Measurements from ENCODE around the gene PDSS1. TPM values are rescaled to one million over a fixed set of nuclear protein-coding genes. Genes with fewer than 3 reads are reported as not detected.
"Not testable (repeated sequence)": the region's sequence is repeated elsewhere in the genome, so short reads cannot be mapped to it uniquely, and the experiment has no call there.

Gene PDSS1, protein sequence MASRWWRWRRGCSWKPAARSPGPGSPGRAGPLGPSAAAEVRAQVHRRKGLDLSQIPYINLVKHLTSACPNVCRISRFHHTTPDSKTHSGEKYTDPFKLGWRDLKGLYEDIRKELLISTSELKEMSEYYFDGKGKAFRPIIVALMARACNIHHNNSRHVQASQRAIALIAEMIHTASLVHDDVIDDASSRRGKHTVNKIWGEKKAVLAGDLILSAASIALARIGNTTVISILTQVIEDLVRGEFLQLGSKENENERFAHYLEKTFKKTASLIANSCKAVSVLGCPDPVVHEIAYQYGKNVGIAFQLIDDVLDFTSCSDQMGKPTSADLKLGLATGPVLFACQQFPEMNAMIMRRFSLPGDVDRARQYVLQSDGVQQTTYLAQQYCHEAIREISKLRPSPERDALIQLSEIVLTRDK
- 15.0 and 18.1 TPM in 2 replicates for total RNA-seq (2014; rRNA removed; shearing (Covaris generic); ENCODE audit: low replicate concordance)

DNA sequence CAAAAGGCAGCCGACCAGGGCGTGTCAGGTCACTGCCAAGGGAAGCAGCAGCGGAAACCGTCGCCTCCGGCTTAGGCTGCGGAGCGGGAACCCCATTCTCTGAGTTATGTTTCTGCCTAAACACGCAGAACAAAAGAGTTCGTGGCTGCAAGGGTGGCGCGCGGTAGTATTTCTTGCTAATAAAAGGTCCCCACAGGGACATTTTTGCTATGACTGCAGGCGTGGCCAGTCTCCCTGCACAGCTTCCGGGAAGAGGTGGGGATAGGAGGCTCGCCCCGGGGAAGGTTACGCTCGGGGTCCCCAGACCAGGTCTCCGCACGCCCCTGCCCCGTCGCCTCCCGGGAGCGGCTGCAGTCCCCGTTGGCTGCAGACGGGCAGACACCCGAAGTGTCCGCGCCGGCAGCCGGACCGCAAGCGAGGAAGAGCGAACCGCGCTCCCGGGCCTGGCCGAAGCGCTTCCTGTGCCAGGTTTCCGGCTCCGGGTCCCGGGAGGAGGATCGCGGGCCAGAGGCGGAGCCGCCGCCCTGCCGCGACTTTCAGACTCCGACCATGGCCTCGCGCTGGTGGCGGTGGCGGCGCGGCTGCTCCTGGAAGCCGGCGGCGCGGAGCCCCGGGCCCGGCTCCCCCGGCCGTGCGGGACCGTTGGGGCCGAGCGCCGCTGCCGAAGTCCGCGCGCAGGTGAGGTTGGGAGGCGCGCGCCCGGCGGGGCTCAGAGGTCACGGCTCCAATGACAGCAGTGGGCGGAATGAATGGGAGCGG is at the start of gene PDSS1:
TSS of gene PDSS1 (plus strand) at position 539 of the 759 bp plus-strand sequence. CDS start at position 550, 11 bp downstream.
- H3K27me3 ChIP-seq, result peaks cover 2% of the 10 kb centered on the region; the same call in 1 of the 2 replicates
- no peaks in the 10 kb centered on the region for H3K9me3 ChIP-seq
- DNase-seq, result peak; percentile 75
- H3K36me3 ChIP-seq, result peaks cover 23% of the 10 kb centered on the region
- H3K4me3 ChIP-seq, result peak within 1 kb of the TSS; percentile 99

DNA sequence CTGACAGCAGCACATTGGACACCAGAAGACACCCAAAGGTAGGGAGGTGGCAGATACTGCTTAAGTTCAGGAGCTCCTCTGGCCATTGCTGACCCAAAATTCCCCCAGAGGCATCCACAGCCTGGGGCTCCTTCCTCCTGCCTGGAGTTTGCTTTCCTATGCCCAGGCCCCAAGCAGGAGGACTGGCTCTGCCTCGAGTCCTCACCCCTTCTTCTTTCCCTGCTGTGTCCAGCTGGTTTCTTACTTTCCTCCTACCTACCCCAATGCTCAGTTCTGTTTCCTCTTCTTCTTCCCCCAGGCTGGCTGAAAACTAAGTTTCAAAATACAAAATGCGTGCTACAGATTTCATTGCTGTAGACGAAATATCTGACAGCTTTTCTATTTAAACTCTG is 49.3 kb upstream of the PDSS1 start:
- not testable (repeated sequence) for DNase-seq, H3K4me3 ChIP-seq, H3K9me3 ChIP-seq, H3K27me3 ChIP-seq, H3K36me3 ChIP-seq

DNA sequence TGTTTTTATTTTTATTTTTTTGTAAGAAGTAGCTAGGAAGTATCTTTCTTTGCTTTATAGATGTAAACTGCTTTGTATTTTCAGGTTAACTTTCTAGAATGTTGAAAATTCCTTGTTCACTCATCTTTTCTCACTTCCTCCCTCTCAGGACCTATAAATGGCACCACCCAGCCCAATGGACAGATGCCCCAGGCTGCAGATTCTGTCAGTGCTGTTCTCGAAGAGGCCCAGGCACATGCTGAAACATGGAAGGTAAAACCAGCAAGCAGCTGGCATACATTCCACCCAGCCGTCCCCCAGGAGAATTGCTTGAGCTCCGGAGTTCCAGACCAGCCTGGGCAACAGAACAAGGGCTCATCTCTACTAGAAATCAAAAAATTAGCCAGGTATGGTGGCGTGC is 47.1 kb upstream of the PDSS1 start:
- Histone ChIP-seq H3K9me3 (no peaks in the 10 kb centered on the region), H3K4me3 (no peak overlapping the region), H3K27me3 (no peaks in the 10 kb centered on the region), H3K36me3 (no peaks in the 10 kb centered on the region)
- DNase-seq, result no peak

DNA sequence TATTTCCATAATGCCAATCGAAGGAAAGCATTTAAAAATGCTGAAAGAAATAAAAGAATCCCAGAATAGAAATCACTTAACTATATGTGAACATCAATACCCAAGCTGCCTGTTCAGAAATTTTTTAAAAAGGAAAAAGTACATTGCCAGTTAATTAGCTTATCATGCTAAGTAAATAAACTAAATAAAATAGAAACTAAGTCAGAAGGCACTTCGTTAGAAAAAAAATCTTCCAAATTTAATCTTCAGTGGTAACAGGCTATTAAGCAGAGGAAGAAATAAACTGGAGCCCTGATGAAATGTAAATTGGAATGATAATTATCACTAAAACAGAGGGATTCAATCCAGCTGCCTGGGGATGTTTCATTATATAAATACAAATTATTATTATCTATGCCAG is 46.0 kb upstream of the PDSS1 start:
- DNase-seq, H3K9me3 ChIP-seq, H3K36me3 ChIP-seq, H3K27me3 ChIP-seq, H3K4me3 ChIP-seq: not testable (repeated sequence)

DNA sequence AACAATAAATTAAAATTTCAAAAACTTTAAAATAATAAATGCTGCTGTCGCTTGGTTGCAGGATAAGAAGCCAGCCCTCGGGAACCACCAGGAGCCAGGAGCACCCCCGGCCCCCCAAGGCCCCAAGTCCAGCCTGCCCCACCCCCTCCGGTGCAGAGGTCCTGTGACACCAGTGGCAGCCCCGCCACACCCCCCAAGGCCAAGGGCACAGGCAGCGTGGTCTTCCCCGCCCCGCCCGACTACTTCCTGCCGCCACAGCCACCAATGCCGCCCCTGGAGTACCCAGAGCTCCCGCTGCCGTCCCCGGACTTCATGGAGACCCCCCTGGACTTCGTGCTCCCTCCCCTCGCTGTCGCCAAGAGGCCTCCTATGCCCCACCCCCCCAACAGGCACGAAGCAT is 44.5 kb upstream of the PDSS1 start:
- no peak for DNase-seq

DNA sequence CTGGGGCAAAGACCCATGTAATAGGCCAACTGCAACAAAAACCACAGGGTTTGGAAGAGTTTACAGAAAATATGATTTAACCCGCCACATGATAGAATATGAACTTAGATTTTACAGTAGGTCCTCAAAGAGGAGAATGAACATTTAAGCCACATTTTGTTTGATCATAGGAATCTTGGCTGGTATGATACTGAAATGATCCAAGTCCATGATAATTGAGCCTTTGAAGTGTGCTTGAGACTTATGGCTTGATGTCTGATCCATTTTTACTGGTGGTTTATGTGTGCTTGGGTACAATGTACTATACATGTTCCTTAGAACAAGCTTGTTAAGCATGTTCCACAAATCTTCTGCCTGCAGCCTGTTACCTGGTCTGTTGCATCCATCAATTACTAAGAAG is 41.8 kb upstream of the PDSS1 start:
- H3K9me3 ChIP-seq, result no peaks in the 10 kb centered on the region; the same call in 1 of the 2 replicates
- no peak overlapping the region for H3K4me3 ChIP-seq
- no peaks in the 10 kb centered on the region for H3K36me3 ChIP-seq
- DNase-seq, result no peak
- H3K27me3 ChIP-seq, result no peaks in the 10 kb centered on the region

More for the DNA sequence above, 44.5 kb upstream of the PDSS1 start:
- Histone ChIP-seq H3K9me3 (no peaks in the 10 kb centered on the region; the same call in 1 of the 2 replicates), H3K36me3 (no peaks in the 10 kb centered on the region), H3K4me3 (no peak overlapping the region), H3K27me3 (no peaks in the 10 kb centered on the region)

DNA sequence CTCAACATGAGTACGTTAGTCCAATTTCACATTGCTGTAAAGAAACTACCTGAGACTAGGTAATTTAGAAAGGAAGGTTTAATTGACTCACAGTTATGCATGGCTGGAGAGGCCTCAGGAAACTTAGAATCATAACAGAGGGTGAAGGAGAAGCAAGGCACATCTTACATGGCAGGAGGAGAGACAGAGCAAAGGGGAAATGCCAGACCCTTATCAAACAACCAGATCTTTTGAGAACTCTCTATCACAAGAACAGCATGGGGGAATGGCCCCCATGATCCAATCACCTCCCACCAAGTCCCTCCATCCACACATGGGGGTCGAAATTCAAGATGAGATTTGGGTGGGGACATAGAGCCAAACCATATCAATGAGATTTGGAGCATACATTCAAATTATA is 34.6 kb upstream of the PDSS1 start:
- Histone ChIP-seq H3K9me3 (no peaks in the 10 kb centered on the region), H3K36me3 (no peaks in the 10 kb centered on the region), H3K4me3 (no peak overlapping the region), H3K27me3 (no peaks in the 10 kb centered on the region)
- DNase-seq, result no peak

DNA sequence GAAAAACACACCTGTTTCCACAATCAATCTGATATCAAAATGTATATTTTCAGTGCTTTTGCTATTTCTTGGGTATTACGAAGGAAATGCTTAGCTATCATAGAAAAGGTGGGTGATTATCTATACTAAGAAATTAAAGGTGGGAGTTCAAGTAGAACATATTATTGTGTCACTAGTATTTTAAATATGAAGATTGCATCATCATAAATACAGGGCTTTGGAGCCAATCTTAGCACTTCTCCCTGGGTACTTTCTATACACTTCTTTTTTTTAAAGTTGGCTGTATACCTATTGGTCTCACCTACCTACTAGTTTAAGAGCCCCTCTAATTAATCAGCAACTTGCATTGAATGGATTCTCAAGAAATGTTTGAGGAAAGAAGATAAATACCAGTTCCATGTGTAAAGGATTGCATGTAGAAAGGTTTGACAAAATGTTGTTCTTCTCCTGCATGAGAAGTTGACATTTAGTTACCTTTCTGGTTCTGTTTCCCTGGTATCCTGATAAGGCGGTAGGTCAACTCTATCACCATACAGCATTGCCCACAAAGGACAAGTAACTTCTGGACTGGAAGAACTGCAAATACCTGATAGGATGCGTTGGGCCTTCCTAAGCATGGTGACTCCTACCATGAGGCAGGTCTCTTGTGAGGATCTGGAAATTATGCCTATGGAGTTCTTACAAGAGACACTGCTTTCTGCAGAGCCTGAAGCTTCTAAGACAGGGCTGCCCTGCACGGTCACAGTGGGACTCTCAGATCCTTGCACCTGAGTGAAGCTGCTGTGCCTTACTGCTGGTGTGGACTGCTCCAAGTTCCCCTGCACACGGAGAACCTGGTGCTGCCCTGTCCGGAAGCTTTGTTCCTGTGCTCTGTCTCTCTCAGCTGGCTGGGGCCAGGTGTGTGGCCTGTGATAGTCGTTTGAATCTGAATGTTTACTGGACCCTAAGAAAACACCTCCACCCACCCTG is 32.1 kb upstream of the PDSS1 start:
- no peaks in the 10 kb centered on the region for H3K36me3 ChIP-seq
- no peak overlapping the region for H3K4me3 ChIP-seq
- no peaks in the 10 kb centered on the region for H3K27me3 ChIP-seq
- no peaks in the 10 kb centered on the region for H3K9me3 ChIP-seq
- DNase-seq, result no peak

DNA sequence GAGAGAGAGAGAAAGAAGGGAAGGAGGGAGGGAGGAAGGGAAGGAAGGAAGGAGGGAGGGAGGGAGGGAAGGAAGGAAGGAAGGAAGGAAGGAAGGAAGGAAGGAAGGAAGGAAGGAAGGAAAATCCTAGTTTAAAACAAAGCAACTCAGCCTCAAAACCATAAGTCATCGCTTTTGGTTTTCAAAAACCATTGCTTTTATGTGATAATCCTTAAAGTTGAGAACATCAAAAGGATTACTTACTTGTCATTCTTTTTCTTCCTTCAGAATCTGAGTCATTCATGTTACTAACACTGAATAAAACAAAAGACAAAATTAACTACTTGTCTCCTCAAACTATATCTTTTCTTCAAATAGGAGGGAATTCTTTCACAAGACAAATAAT is 21.6 kb upstream of the PDSS1 start:
- DNase-seq, result no peak
- H3K27me3 ChIP-seq, result no peaks in the 10 kb centered on the region
- H3K4me3 ChIP-seq, result no peak overlapping the region
- no peaks in the 10 kb centered on the region for H3K36me3 ChIP-seq
- no peaks in the 10 kb centered on the region for H3K9me3 ChIP-seq

DNA sequence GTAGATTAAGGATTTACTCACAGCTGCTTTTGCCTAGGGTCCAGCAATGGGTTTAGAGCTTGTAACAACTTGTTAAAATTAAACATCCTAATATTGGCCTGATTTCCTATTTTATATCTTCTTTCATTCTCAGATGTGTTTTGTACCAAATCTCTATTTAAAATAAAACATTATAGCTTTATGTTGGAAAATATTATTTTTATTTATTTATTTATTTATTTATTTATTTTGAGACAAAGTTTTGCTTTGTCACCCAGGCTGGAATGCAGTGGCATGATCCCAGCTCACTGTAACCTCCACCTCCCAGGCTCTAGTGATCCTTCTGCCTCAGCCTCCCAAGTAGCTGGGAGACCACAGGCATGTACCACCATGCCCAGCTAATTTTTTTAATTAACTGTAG is 17.9 kb upstream of the PDSS1 start:
- Histone ChIP-seq H3K36me3 (no peaks in the 10 kb centered on the region), H3K27me3 (no peaks in the 10 kb centered on the region), H3K4me3 (no peak overlapping the region), H3K9me3 (no peaks in the 10 kb centered on the region)
- DNase-seq, result no peak

DNA sequence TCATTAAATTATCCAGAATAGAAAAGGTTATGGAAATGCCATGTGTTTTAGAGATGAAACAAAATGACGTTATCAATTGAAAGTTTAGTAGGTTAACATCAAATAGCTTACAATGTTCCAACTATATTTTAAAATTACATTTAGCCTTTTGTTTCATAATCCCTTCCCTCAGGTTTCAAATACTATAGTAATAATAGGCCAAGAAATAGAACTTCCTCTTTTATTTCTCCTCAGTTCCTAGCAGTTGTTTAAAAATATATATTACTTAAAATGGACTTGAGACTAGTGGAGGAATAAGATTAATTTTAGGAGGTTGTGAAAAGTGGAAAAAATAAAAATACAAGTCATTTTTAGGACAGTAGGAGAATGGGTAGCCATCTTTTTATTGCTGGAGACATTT is 16.4 kb upstream of the PDSS1 start:
- no peak overlapping the region for H3K4me3 ChIP-seq
- no peaks in the 10 kb centered on the region for H3K36me3 ChIP-seq
- DNase-seq, result no peak
- H3K27me3 ChIP-seq, result no peaks in the 10 kb centered on the region
- no peaks in the 10 kb centered on the region for H3K9me3 ChIP-seq

DNA sequence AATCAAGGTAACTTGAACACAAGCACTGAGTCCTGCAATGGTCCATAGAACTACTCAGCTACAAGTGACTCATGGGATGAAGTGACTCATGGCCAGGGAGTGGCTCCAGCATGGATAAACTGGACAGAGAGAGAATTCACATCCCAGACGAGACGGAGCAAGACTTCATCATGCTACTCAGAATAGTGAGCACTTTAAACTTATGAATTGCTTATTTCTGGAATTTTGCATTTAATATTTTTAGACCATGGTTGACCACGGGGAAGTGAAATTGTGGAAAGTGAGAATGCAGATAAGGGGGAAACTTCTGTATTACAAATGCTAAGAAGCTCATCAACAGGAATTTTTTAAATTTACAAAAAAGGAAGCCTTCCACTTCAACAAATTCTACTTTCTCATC is 15.5 kb upstream of the PDSS1 start:
- DNase-seq, result peak; percentile 79
- not testable (repeated sequence) for H3K27me3 ChIP-seq

DNA sequence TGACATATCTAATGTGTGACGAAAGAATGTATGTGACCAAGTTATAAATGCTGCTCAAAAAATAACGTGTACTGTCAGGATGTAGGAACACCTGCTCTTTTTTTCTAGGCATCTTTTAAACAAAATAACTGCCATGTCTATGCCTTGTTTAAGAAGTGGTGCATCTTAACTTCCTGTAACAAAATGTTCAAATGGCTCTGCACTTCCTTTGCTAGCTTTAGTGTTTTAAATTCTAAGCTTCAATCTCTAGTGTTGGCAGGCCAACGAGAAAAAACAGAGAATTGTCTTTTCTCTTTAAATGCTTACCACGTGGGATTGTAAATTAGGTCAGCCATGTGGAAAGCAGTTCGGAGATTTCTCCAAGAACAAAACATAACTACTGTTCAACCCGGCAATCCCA is 14.6 kb upstream of the PDSS1 start:
- Histone ChIP-seq H3K4me3 (no peak overlapping the region), H3K27me3 (no peaks in the 10 kb centered on the region)
- DNase-seq, result no peak

More for the DNA sequence above, 15.5 kb upstream of the PDSS1 start:
- not testable (repeated sequence) for H3K36me3 ChIP-seq, H3K4me3 ChIP-seq, H3K9me3 ChIP-seq

DNA sequence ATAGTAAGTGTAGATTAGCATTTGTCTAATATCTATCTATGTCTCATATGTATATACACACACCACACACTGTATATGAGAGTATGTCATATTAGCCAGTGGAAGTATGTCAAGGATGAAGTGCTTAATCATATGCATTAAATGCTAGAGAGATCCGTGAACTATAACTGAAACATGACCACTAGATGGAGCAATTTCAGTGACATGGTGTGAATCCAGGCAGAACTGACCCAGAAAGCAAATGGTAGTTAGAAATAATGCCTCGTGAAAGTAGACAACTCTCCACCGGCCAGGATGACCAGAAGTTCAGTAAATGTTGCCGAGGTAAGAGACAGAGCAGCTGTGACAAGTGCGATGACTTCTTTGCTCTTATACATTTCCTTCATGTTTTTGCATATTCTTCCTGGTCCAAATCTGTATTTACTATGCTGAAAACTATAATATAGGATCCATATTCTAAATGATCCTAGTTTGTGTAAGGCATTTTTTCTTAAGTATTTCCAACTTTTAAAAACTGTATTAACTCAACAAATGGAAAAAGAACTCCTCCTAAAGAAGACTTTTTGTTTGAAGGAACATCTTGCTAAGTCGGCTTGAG is 12.7 kb upstream of the PDSS1 start:
- not testable (repeated sequence) for H3K4me3 ChIP-seq, DNase-seq, H3K36me3 ChIP-seq, H3K27me3 ChIP-seq, H3K9me3 ChIP-seq

More for the DNA sequence above, 14.6 kb upstream of the PDSS1 start:
- H3K9me3 ChIP-seq, result no peaks in the 10 kb centered on the region
- H3K36me3 ChIP-seq, result no peaks in the 10 kb centered on the region

DNA sequence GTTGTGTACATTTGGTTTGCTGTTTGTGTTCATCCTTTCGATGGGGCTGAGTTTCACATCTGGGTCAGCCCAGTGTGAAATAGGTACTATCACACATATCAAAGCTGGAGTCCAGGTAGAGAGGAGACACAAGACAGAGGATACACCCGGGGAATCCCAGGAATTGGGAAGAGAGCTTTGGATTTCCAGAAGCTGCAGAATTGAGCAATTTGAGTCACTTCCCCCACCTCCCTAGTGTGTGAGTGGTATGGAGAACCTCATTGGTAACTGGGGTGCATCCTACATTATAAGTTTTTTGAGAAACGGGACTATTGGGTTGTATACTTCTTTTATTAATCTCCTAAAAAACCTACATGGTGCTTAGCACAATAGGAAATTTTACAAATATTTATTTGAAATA is 12.1 kb upstream of the PDSS1 start:
- Histone ChIP-seq H3K27me3 (no peaks in the 10 kb centered on the region), H3K4me3 (no peak overlapping the region), H3K9me3 (no peaks in the 10 kb centered on the region), H3K36me3 (no peaks in the 10 kb centered on the region)
- no peak for DNase-seq

DNA sequence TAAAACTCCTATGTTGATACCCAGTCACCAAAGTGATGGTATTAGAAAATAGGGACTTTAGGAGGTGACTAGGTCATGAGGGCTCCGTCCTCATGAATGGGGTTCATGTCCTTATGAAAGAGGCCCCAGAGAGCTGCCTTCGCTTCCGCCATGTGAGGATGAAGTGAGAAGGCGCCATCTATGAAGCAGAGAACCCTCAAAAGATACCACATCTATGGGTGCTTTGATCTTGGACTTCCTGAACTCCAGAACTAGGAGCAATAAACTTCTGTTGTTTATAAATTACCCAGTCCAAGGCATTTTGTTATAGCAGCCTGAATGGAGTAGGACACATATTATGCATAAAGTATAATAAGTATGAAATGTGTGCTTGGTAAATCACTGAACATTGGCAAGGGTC is 8.1 kb upstream of the PDSS1 start:
- Histone ChIP-seq H3K9me3 (no peaks in the 10 kb centered on the region), H3K4me3 (no peak overlapping the region), H3K27me3 (peaks cover 2% of the 10 kb centered on the region; the same call in 1 of the 2 replicates), H3K36me3 (no peaks in the 10 kb centered on the region)
- no peak for DNase-seq
